Mesenchymal stem cell (in vitro differentiated cells and primary cell): ENCODE measurements around the gene SMIM35.

Experiments used
- DNase-seq: peaks from one replicate; pipeline ENCODE4 v3.0.0-alpha.2; 2013
- H2AFZ ChIP-seq: one replicate; pipeline ENCODE4 v1.6.1; 2013; ENCODE audit warnings: low read depth, mild to moderate bottlenecking, control low read depth, inconsistent platforms, low read length, moderate library complexity
- H2AK5ac ChIP-seq: 2 replicates; pipeline ENCODE4 v1.6.1; 2013; ENCODE audit warnings: low read length, moderate library complexity, mild to moderate bottlenecking, inconsistent platforms; ENCODE audit not compliant: severe bottlenecking
- H2BK120ac ChIP-seq: one replicate; pipeline ENCODE4 v1.6.1; 2013; ENCODE audit warnings: low read depth, mild to moderate bottlenecking, inconsistent platforms, low read length, moderate library complexity
- H2BK12ac ChIP-seq, 2 experiments: one replicate each; pipeline ENCODE4 v1.6.1; 2013; ENCODE audit warnings: inconsistent platforms in 2 of 2, low read length in 2 of 2, mild to moderate bottlenecking in 2 of 2, moderate library complexity in 2 of 2, control low read depth in 1 of 2
- H2BK15ac ChIP-seq: one replicate; pipeline ENCODE4 v1.6.1; 2013; ENCODE audit warnings: mild to moderate bottlenecking, low read depth, inconsistent platforms; ENCODE audit not compliant: poor library complexity, severe bottlenecking
- H2BK5ac ChIP-seq: 2 replicates; pipeline ENCODE4 v1.6.1; 2013; ENCODE audit warnings: low read depth, mild to moderate bottlenecking, low read length, control low read depth, inconsistent platforms; ENCODE audit not compliant: poor library complexity, severe bottlenecking
- H3K14ac ChIP-seq, 2 experiments: one replicate each; pipeline ENCODE4 v1.6.1; 2013; ENCODE audit warnings: inconsistent platforms in 2 of 2, low read length in 2 of 2, control low read depth in 1 of 2, mild to moderate bottlenecking in 1 of 2, moderate library complexity in 1 of 2
- H3K18ac ChIP-seq, 2 experiments: one replicate each; pipeline ENCODE4 v1.6.1; 2013; ENCODE audit warnings: inconsistent platforms in 2 of 2, low read length in 2 of 2, control low read depth in 1 of 2, low read depth in 1 of 2, mild to moderate bottlenecking in 1 of 2
- H3K23ac ChIP-seq, 2 experiments: one replicate each; pipeline ENCODE4 v1.6.1; 2013; ENCODE audit warnings: inconsistent platforms in 2 of 2, low read length in 2 of 2, mild to moderate bottlenecking in 2 of 2, moderate library complexity in 2 of 2, control low read depth in 1 of 2
- H3K27ac ChIP-seq: 2 replicates; pipeline ENCODE4 v1.5.1; 2013; ENCODE audit warnings: mild to moderate bottlenecking, moderate library complexity, low read length, control low read depth, inconsistent platforms; ENCODE audit not compliant: poor library complexity, severe bottlenecking
- H3K27me3 ChIP-seq, 2 experiments: 2 replicates each; pipeline versions ENCODE4 v1.6.1 to v1.7.0; 2013; ENCODE audit warnings: low read length in 2 of 2, mild to moderate bottlenecking in 2 of 2, moderate library complexity in 2 of 2, control low read depth in 1 of 2, inconsistent platforms in 1 of 2; ENCODE audit not compliant: control insufficient read depth in 1 of 2, insufficient read depth in 1 of 2
- H3K36me3 ChIP-seq, 2 experiments: 2 replicates each; pipeline versions ENCODE4 v1.6.1 to v1.7.0; 2013; ENCODE audit warnings: low read length in 2 of 2, control low read depth in 1 of 2, inconsistent platforms in 1 of 2, low read depth in 1 of 2, mild to moderate bottlenecking in 1 of 2; ENCODE audit not compliant: insufficient read depth in 2 of 2, control insufficient read depth in 1 of 2
- H3K4ac ChIP-seq, 2 experiments: one replicate each; pipeline ENCODE4 v1.6.1; 2013; ENCODE audit warnings: inconsistent platforms in 2 of 2, low read length in 2 of 2, mild to moderate bottlenecking in 2 of 2, moderate library complexity in 2 of 2, control low read depth in 1 of 2, low read depth in 1 of 2
- H3K4me1 ChIP-seq: 2 replicates; pipeline ENCODE4 v1.6.1; 2013; ENCODE audit warnings: low read depth, low read length, control low read depth; ENCODE audit not compliant: control insufficient read depth, insufficient read depth
- H3K4me2 ChIP-seq: 2 replicates; pipeline ENCODE4 v1.6.1; 2013; ENCODE audit warnings: low read length, mild to moderate bottlenecking, inconsistent platforms; ENCODE audit not compliant: poor library complexity, severe bottlenecking
- H3K4me3 ChIP-seq, 2 experiments: 2 replicates each; pipeline versions ENCODE4 v1.5.1 to v1.7.0; 2013; ENCODE audit warnings: low read length in 2 of 2, mild to moderate bottlenecking in 2 of 2, control low read depth in 1 of 2, low read depth in 1 of 2; ENCODE audit not compliant: insufficient read depth in 1 of 2
- H3K79me1 ChIP-seq: replicated peaks from 2 replicates; pipeline ENCODE4 v1.6.1; 2013; ENCODE audit warnings: mild to moderate bottlenecking, control low read depth, low read length, inconsistent platforms; ENCODE audit not compliant: poor library complexity, severe bottlenecking
- H3K9ac ChIP-seq: 2 replicates; pipeline ENCODE4 v1.7.0; 2013; ENCODE audit warnings: mild to moderate bottlenecking, low read length, moderate library complexity
- H3K9me3 ChIP-seq: 2 replicates; pipeline ENCODE4 v1.7.0; 2013; ENCODE audit warnings: mild to moderate bottlenecking, low read length; ENCODE audit not compliant: control insufficient read depth
- H4K8ac ChIP-seq: one replicate; pipeline ENCODE4 v1.6.1; 2013; ENCODE audit warnings: inconsistent platforms, mild to moderate bottlenecking, low read length, moderate library complexity
- H4K91ac ChIP-seq: one replicate; pipeline ENCODE4 v1.6.1; 2013; ENCODE audit warnings: mild to moderate bottlenecking, low read length, inconsistent platforms
- WGBS: methylation state at CpG from one replicate; pipeline ENCODE4 v1.1.7; 2013; ENCODE audit warnings: mixed read lengths; 5-methylcytosine and 5-hydroxymethylcytosine counted together

SMIM35 gene

DNA sequence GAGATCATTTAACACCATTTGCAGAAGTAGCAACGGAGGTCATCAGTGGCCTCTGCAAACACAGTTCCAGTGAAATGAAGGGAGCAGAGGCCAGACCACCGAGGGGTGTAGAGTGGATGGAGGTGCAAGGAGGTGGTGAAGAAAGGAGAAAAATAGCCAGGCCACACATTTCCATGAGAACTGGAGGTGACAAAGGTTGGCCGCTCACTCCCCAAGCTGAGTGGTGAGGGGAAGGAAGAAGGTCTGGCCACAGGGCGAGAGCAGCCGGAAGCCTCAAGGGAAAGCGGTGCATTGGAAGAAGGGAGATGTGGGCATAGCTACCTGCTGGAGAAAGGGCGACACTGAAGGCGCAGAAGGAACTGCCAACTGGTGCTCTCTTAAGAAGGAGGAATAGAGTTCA lies 30.0 kb downstream of the SMIM35 start:
- Histone ChIP-seq H3K14ac (no peak overlapping the region), H3K27ac (no peak overlapping the region), H2BK12ac (no peak overlapping the region), H3K27me3 (peaks cover 32 to 52% of the 10 kb centered on the region in 2 experiments), H3K4me3 (no peak overlapping the region), H3K4me1 (no peaks in the 10 kb centered on the region), H4K91ac (no peak overlapping the region), H3K18ac (no peak overlapping the region), H2AK5ac (no peak overlapping the region), H3K9ac (no peak overlapping the region), H3K36me3 (no peaks in the 10 kb centered on the region), H3K4ac (no peak overlapping the region), H3K4me2 (no peak overlapping the region), H3K23ac (no peak overlapping the region), H4K8ac (no peak overlapping the region), H2BK5ac (no peak overlapping the region), H3K9me3 (no peaks in the 10 kb centered on the region), H2BK15ac (no peak overlapping the region), H2AFZ (no peak overlapping the region), H2BK120ac (no peak overlapping the region), H3K79me1 (no peaks in the 10 kb centered on the region)
- 92% methylated on average over 8 of the region's 8 CpGs for WGBS
- no peak for DNase-seq

DNA sequence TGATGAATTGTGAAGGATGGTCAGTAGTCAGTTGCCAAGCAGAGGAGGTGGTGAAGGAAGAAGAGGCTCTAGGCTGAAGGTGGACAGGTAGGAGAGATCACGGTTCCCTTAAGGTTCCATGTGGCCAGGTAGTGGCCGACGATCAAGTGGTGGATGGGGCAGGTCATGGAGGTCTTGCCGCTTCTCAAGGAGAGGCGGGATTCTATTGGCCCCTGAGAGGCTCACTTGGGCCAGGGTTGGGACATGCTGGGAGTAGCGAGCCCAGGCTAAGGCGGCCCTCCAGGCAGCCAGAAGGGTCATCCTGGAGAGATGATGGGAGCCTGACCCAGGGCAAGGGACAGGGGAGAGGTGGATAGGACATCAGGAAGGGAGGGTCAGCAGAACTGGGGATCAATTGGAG lies 30.8 kb downstream of the SMIM35 start:
- no peaks in the 10 kb centered on the region for H3K4me1 ChIP-seq
- no peak overlapping the region for H3K14ac ChIP-seq
- no peak overlapping the region for H3K4me2 ChIP-seq
- H3K4ac ChIP-seq, result no peak overlapping the region
- no peak overlapping the region for H2AK5ac ChIP-seq
- no peaks in the 10 kb centered on the region for H3K36me3 ChIP-seq
- no peak overlapping the region for H3K9ac ChIP-seq
- H3K18ac ChIP-seq, result no peak overlapping the region
- no peak for DNase-seq
- no peak overlapping the region for H2AFZ ChIP-seq
- H3K27me3 ChIP-seq, result peaks cover 36 to 59% of the 10 kb centered on the region in 2 experiments
- no peaks in the 10 kb centered on the region for H3K9me3 ChIP-seq
- H3K79me1 ChIP-seq, result no peaks in the 10 kb centered on the region
- no peak overlapping the region for H2BK15ac ChIP-seq
- no peak overlapping the region for H2BK120ac ChIP-seq
- no peak overlapping the region for H3K4me3 ChIP-seq
- H2BK5ac ChIP-seq, result no peak overlapping the region
- WGBS, result 89% methylated on average over 7 of the region's 7 CpGs
- no peak overlapping the region for H4K8ac ChIP-seq
- no peak overlapping the region for H4K91ac ChIP-seq
- no peak overlapping the region for H3K27ac ChIP-seq
- no peak overlapping the region for H2BK12ac ChIP-seq
- no peak overlapping the region for H3K23ac ChIP-seq

DNA sequence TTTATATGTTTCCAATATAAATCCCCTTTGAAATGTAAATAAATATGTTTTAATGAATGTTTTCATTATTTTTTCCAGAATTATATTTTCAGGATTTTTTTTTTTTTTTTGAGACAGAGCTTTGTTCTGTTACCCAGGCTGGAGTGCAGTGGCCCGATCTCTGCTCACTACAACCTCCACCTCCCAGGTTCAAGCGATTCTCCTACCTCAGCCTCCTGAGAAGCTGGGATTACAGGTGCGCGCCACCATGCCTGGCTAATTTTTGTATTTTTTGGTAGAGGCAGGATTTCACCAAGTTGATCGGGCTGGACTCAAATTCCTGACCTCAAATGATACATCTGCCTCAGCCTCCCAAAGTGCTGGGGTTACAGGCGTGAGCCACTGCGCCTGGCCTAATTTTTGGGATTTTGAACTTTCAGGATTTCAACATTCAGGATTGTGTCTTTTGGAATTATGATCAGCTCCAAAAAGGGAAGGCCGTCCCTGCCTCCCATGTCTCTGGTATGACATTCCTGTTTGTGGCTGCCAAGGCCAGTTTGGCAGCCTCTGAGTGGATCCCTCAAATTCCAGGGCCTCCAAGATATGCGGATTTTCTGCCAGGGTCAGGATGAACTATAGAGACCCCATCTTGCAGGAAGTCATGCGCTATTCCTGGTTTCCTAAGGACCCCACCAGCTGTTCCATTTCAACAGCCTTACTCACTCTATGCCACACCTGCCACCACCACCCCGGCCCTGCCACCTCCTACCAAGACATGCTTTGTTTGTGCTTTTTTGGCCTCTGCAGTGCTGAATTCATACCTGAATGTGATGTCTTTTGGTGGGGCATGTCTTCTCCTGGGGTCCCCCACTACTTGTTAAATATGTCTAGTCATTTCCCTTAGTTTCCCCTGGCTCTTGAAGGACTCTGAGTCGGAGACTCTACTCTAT lies 31.8 kb downstream of the SMIM35 start:
- Histone ChIP-seq H3K36me3 (no peaks in the 10 kb centered on the region), H4K8ac (no peak overlapping the region), H3K4me2 (no peak overlapping the region), H2AFZ (no peak overlapping the region), H4K91ac (no peak overlapping the region), H2BK120ac (no peak overlapping the region), H2BK12ac (no peak overlapping the region), H3K14ac (no peak overlapping the region), H3K4ac (no peak overlapping the region), H2AK5ac (no peak overlapping the region), H3K9ac (no peak overlapping the region), H3K9me3 (no peaks in the 10 kb centered on the region), H3K27me3 (peaks cover 37 to 68% of the 10 kb centered on the region in 2 experiments), H3K18ac (no peak overlapping the region), H3K27ac (no peak overlapping the region), H3K4me1 (no peaks in the 10 kb centered on the region), H2BK5ac (no peak overlapping the region), H3K23ac (no peak overlapping the region), H2BK15ac (no peak overlapping the region), H3K79me1 (no peaks in the 10 kb centered on the region), H3K4me3 (no peak overlapping the region)
- WGBS, result 80% methylated on average over 12 of the region's 12 CpGs
- no peak for DNase-seq

DNA sequence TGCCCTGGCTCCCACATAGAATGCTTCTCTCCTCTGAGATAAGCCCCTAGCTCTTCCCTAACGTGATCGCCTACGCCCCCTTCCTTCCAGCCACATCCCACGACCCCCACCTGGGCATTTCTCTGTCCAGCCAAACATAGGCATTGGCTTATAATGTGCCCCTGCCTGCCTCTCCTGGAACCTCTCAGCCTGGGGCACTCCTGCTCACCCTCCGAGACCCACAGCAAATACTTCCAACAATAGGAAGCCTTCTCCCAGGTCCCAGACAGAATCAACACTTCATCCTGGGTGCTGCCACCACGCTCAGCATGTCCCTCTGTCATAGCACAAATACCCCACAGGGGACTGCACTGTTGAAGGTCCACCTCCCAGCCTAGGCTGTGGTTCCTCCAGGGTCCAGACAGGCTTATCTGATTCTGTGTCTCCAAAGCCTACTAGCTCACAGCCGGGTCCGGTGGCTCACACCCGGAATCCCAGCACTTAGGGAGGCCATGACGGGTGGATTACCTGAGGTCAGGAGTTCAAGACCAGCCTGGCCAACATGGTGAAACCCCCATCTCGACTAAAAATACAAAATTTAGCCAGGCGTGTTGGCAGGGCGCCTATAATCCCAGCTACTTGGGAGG lies 34.1 kb downstream of the SMIM35 start:
- H3K23ac ChIP-seq, result no peak overlapping the region
- no peak overlapping the region for H2BK12ac ChIP-seq
- H2AFZ ChIP-seq, result no peak overlapping the region
- H3K36me3 ChIP-seq, result no peaks in the 10 kb centered on the region
- H3K4me2 ChIP-seq, result no peak overlapping the region
- H3K18ac ChIP-seq, result no peak overlapping the region
- no peak overlapping the region for H4K8ac ChIP-seq
- H2BK15ac ChIP-seq, result no peak overlapping the region
- peak overlapping the region in 1 of 2 experiments; percentile 26 for H3K14ac ChIP-seq
- H3K4me1 ChIP-seq, result no peaks in the 10 kb centered on the region
- no peak overlapping the region for H2AK5ac ChIP-seq
- H3K79me1 ChIP-seq, result no peaks in the 10 kb centered on the region
- H3K27me3 ChIP-seq, result peaks cover 31 to 53% of the 10 kb centered on the region in 2 experiments
- no peak overlapping the region for H4K91ac ChIP-seq
- H3K27ac ChIP-seq, result no peak overlapping the region
- H2BK5ac ChIP-seq, result no peak overlapping the region
- H3K9ac ChIP-seq, result no peak overlapping the region
- H3K4me3 ChIP-seq, result no peak overlapping the region
- WGBS, result 77% methylated on average over 13 of the region's 13 CpGs
- H3K9me3 ChIP-seq, result no peaks in the 10 kb centered on the region
- H3K4ac ChIP-seq, result no peak overlapping the region
- H2BK120ac ChIP-seq, result no peak overlapping the region
- no peak for DNase-seq
